HG02798 (cell line): ENCODE measurements around the gene SEC14L3.
"Not testable (repeated sequence)": the region's sequence is repeated elsewhere in the genome, so short reads cannot be mapped to it uniquely, and the experiment has no call there.

Experiments used
- ATAC-seq: cut with Tn5 transposase; IDR thresholded peaks from one replicate; pipeline ENCODE4 v1.9.1; 2021; ENCODE audit warnings: mild to moderate bottlenecking; ENCODE audit not compliant: unreplicated experiment, poor library complexity

SEC14L3 gene

GRCh38 chr22:30486661-30487115 lies 14.9 kb upstream of the SEC14L3 start:
- no peak for ATAC-seq

- ATAC-seq, result no peak
These were observed 14.3 kb upstream of the SEC14L3 start for GRCh38 chr22:30486118-30486517.

GRCh38 chr22:30485362-30485988 lies 13.7 kb upstream of the SEC14L3 start:
- ATAC-seq, result no peak

- no peak for ATAC-seq
These were observed 11.4 kb upstream of the SEC14L3 start for GRCh38 chr22:30483169-30483568.

GRCh38 chr22:30481711-30482110 lies 9.9 kb upstream of the SEC14L3 start:
- ATAC-seq, result no peak

- ATAC-seq, result no peak
These were observed 8.2 kb upstream of the SEC14L3 start for GRCh38 chr22:30479981-30480380.

- ATAC-seq, result no peak
These were observed 3.0 kb upstream of the SEC14L3 start for GRCh38 chr22:30474683-30475424.

GRCh38 chr22:30474121-30474520 lies 2.3 kb upstream of the SEC14L3 start:
- no peak for ATAC-seq

- ATAC-seq, result no peak
These were observed 1.3 kb upstream of the SEC14L3 start for GRCh38 chr22:30472994-30473720.

GRCh38 chr22:30470655-30471054 lies 1.2 kb downstream of the SEC14L3 start:
- ATAC-seq, result no peak

- ATAC-seq, result no peak
These were observed 2.7 kb downstream of the SEC14L3 start for GRCh38 chr22:30469165-30469564.

GRCh38 chr22:30460555-30460954 lies 11.3 kb downstream of the SEC14L3 start:
- ATAC-seq, result not testable (repeated sequence)

- no peak for ATAC-seq
These were observed 11.7 kb downstream of the SEC14L3 start for GRCh38 chr22:30460147-30460546.

- no peak for ATAC-seq
These were observed 12.4 kb downstream of the SEC14L3 start for GRCh38 chr22:30459181-30460052.

- no peak for ATAC-seq
These were observed 13.8 kb downstream of the SEC14L3 start for GRCh38 chr22:30457981-30458380.

- ATAC-seq, result no peak
These were observed 16.6 kb downstream of the SEC14L3 start for GRCh38 chr22:30455075-30455840.

- no peak for ATAC-seq
These were observed 17.9 kb downstream of the SEC14L3 start for GRCh38 chr22:30453731-30454510.

- no peak for ATAC-seq
These were observed 19.0 kb downstream of the SEC14L3 start for GRCh38 chr22:30452861-30453260.

GRCh38 chr22:30451488-30451887 lies 20.3 kb downstream of the SEC14L3 start:
- ATAC-seq, result not testable (repeated sequence)
